ENCODE measurements around the gene ME1.

Gene ME1

DNA sequence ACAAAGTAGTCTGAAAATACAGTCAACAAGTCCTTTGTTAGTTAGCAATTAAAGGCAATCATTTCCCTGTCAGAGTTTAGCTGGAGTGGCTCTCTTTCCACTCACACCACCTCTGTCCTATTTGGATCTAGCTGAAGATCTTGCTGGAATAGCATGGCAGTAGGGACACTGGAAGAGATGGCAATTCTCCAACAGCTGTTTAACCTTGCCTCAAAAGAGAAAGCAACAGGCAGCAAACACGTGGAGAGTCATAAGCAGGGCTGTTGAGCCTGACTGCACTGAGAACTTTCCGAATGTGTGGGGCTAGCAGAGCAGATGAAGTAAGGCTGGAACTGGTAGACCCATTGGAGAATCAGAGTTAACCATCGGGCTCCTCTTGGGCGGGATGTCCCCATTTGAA lies 43.5 kb upstream of the ME1 start:
- TF ChIP-seq POLR2AphosphoS5 (IDR thresholded peaks at IDR 0.05; ENCODE audit: low read depth, low read length), result no peak
- no peak for TF ChIP-seq SIN3A (IDR thresholded peaks at IDR 0.05; ENCODE audit: borderline replicate concordance, insufficient read depth, low read length)
- no peak for TF ChIP-seq FOXP2 (optimal IDR thresholded peaks at IDR 0.05; ENCODE audit: borderline replicate concordance, extremely low read depth, extremely low read length, insufficient read depth)
- TF ChIP-seq, protein P1, sequence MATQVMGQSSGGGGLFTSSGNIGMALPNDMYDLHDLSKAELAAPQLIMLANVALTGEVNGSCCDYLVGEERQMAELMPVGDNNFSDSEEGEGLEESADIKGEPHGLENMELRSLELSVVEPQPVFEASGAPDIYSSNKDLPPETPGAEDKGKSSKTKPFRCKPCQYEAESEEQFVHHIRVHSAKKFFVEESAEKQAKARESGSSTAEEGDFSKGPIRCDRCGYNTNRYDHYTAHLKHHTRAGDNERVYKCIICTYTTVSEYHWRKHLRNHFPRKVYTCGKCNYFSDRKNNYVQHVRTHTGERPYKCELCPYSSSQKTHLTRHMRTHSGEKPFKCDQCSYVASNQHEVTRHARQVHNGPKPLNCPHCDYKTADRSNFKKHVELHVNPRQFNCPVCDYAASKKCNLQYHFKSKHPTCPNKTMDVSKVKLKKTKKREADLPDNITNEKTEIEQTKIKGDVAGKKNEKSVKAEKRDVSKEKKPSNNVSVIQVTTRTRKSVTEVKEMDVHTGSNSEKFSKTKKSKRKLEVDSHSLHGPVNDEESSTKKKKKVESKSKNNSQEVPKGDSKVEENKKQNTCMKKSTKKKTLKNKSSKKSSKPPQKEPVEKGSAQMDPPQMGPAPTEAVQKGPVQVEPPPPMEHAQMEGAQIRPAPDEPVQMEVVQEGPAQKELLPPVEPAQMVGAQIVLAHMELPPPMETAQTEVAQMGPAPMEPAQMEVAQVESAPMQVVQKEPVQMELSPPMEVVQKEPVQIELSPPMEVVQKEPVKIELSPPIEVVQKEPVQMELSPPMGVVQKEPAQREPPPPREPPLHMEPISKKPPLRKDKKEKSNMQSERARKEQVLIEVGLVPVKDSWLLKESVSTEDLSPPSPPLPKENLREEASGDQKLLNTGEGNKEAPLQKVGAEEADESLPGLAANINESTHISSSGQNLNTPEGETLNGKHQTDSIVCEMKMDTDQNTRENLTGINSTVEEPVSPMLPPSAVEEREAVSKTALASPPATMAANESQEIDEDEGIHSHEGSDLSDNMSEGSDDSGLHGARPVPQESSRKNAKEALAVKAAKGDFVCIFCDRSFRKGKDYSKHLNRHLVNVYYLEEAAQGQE (IDR thresholded peaks at IDR 0.05; ENCODE audit: insufficient read depth in 1 of 2, low read depth in 2 of 2, low read length in 2 of 2), result no peak
- no peak for TF ChIP-seq TAF1 (IDR thresholded peaks at IDR 0.05; ENCODE audit: borderline replicate concordance, insufficient read depth, low read length)

DNA sequence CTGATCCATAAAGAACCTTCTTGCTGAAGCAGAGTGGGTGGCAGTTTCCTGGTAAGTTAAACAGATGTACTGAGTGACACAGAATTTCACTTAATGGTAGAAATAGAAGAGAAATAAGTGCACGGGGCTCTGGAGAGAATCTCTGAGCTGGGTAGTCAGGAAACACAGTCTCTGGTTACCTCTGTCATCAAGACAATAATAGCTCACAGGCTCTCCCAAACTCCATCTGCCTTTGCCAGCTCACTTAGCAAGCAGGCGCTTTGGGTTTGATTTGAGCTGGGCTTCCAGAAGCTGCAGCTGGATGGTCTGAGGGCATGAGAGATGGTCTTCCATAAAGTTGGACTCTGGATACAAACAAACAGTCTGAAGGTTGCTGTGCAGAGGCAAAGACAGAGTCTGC lies 41.9 kb upstream of the ME1 start:
- TF ChIP-seq, protein P1 (IDR thresholded peaks at IDR 0.05; ENCODE audit: insufficient read depth in 1 of 2, low read depth in 2 of 2, low read length in 2 of 2), result no peak
- TF ChIP-seq TAF1 (IDR thresholded peaks at IDR 0.05; ENCODE audit: borderline replicate concordance, insufficient read depth, low read length), result no peak
- no peak for TF ChIP-seq POLR2AphosphoS5 (IDR thresholded peaks at IDR 0.05; ENCODE audit: low read depth, low read length)
- TF ChIP-seq FOXP2 (optimal IDR thresholded peaks at IDR 0.05; ENCODE audit: borderline replicate concordance, extremely low read depth, extremely low read length, insufficient read depth), result no peak
- TF ChIP-seq SIN3A (IDR thresholded peaks at IDR 0.05; ENCODE audit: borderline replicate concordance, insufficient read depth, low read length), result no peak

DNA sequence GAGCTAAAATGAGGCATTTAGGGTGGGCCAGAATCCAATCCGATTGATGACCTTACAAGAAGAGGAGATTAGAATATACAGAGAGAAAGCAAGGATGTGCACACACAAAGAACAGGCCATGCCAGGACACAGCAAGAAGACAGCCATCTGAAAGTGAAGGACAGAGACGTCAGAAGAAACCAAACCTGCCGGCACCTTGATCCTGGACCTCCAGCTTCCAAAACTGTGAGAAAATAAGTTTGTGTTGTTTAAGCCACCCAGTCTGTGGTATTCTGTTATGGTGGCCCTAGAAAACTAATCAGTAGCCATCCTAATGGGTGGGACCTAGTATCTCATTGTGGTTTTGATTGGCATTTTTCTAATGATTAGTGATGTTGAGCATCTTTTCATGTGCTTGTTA lies 39.7 kb upstream of the ME1 start:
- TF ChIP-seq, protein P1 (IDR thresholded peaks at IDR 0.05; ENCODE audit: insufficient read depth in 1 of 2, low read depth in 2 of 2, low read length in 2 of 2), result no peak
- TF ChIP-seq SIN3A (IDR thresholded peaks at IDR 0.05; ENCODE audit: borderline replicate concordance, insufficient read depth, low read length), result no peak
- TF ChIP-seq TAF1 (IDR thresholded peaks at IDR 0.05; ENCODE audit: borderline replicate concordance, insufficient read depth, low read length), result no peak
- no peak for TF ChIP-seq POLR2AphosphoS5 (IDR thresholded peaks at IDR 0.05; ENCODE audit: low read depth, low read length)
- no peak for TF ChIP-seq FOXP2 (optimal IDR thresholded peaks at IDR 0.05; ENCODE audit: borderline replicate concordance, extremely low read depth, extremely low read length, insufficient read depth)

DNA sequence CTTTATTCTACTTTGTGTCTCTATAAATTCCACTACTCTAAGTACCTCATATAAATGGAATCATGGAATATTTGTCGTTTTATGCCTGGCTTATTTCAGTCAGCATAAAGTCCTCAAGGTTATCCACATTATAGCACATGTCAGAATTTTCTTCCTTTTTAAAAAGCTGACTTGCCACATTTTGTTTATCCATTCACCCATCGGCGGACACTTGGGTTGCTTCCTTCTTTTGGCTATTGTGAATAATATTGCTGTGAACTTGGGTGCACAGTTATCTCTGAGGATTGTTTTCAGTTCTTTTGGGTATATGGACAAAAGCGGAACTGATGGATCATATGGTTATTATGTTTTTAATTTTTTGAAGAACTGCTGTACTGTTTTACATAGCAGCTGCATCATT lies 39.1 kb upstream of the ME1 start:
- no peak for TF ChIP-seq SIN3A (IDR thresholded peaks at IDR 0.05; ENCODE audit: borderline replicate concordance, insufficient read depth, low read length)
- no peak for TF ChIP-seq TAF1 (IDR thresholded peaks at IDR 0.05; ENCODE audit: borderline replicate concordance, insufficient read depth, low read length)
- TF ChIP-seq FOXP2 (optimal IDR thresholded peaks at IDR 0.05; ENCODE audit: borderline replicate concordance, extremely low read depth, extremely low read length, insufficient read depth), result no peak
- TF ChIP-seq, protein P1 (IDR thresholded peaks at IDR 0.05; ENCODE audit: insufficient read depth in 1 of 2, low read depth in 2 of 2, low read length in 2 of 2), result no peak
- no peak for TF ChIP-seq POLR2AphosphoS5 (IDR thresholded peaks at IDR 0.05; ENCODE audit: low read depth, low read length)

DNA sequence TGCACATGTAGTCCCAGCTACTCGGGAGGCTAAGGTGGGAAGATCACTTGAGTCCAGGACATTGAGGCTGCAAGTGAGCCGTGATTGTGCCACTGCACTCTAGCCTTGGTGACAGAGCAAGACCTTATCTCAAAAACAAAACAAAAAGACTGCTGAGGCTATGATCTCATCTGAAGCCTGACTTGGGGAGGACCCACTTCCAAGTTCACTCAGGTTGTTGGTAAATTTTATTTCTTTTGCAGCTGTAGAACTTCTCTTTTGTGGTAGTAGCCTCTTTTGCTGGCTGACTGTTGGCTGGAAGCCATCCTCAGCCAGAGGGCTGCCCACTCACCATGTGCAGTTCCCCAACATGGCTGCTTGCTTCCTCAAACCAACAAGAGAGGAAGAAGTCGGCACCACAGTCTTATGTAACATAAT lies 36.8 kb upstream of the ME1 start:
- TF ChIP-seq, protein P1 (IDR thresholded peaks at IDR 0.05; ENCODE audit: insufficient read depth in 1 of 2, low read depth in 2 of 2, low read length in 2 of 2), result no peak
- no peak for TF ChIP-seq POLR2AphosphoS5 (IDR thresholded peaks at IDR 0.05; ENCODE audit: low read depth, low read length)
- no peak for TF ChIP-seq SIN3A (IDR thresholded peaks at IDR 0.05; ENCODE audit: borderline replicate concordance, insufficient read depth, low read length)
- no peak for TF ChIP-seq TAF1 (IDR thresholded peaks at IDR 0.05; ENCODE audit: borderline replicate concordance, insufficient read depth, low read length)
- no peak for TF ChIP-seq FOXP2 (optimal IDR thresholded peaks at IDR 0.05; ENCODE audit: borderline replicate concordance, extremely low read depth, extremely low read length, insufficient read depth)
